NB4 (cell line): ENCODE results near the gene CAPN14.

ENCODE experiments used
- DNase-seq: peaks from one replicate; pipeline ENCODE4 v3.0.0; 2010; ENCODE audit warnings: low read depth
- H3K4me3 ChIP-seq: one replicate; pipeline ENCODE4 v1.5.1; 2011; ENCODE audit warnings: mild to moderate bottlenecking, low read depth, low read length, moderate library complexity
- MYC ChIP-seq: IDR thresholded peaks from 2 replicates; pipeline ENCODE4 v1.6.1; 2011; ENCODE audit warnings: low read depth, low read length
- POLR2A ChIP-seq: IDR thresholded peaks from 2 replicates; pipeline ENCODE4 v1.6.1; 2011; ENCODE audit warnings: mild to moderate bottlenecking; ENCODE audit not compliant: insufficient read length; ENCODE audit errors: extremely low read depth
- TF ChIP-seq, protein P1 (sequence below): IDR thresholded peaks from one replicate; pipeline ENCODE4 v1.5.1; 2012; ENCODE audit warnings: low read depth, low read length
- TF ChIP-seq, protein P2 (sequence below): IDR thresholded peaks from 2 replicates; pipeline ENCODE4 v1.6.1; 2011; ENCODE audit warnings: low read depth, low read length

The CAPN14 gene

DNA sequence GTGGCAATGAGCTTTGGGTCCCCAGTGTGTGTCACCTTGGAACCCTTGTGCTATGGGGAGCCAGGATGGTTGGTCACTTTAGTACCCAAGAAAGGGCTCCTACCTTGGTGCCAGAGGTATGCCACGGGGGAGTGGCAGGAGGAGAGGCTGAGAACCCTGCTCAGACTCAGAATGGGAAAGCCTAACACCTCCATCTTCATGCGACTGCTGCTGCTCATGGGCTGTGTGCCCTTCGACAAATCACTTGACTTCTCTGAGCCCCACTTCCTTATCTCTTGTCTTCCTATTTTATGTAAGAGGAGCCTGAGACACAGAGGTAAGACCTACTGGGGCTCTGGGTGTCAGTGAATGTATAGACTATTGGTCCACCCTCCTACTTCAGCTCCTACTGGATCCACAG lies 41.8 kb upstream of the CAPN14 start:
- TF ChIP-seq, protein P1, sequence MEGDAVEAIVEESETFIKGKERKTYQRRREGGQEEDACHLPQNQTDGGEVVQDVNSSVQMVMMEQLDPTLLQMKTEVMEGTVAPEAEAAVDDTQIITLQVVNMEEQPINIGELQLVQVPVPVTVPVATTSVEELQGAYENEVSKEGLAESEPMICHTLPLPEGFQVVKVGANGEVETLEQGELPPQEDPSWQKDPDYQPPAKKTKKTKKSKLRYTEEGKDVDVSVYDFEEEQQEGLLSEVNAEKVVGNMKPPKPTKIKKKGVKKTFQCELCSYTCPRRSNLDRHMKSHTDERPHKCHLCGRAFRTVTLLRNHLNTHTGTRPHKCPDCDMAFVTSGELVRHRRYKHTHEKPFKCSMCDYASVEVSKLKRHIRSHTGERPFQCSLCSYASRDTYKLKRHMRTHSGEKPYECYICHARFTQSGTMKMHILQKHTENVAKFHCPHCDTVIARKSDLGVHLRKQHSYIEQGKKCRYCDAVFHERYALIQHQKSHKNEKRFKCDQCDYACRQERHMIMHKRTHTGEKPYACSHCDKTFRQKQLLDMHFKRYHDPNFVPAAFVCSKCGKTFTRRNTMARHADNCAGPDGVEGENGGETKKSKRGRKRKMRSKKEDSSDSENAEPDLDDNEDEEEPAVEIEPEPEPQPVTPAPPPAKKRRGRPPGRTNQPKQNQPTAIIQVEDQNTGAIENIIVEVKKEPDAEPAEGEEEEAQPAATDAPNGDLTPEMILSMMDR, result no peak
- no peak for DNase-seq
- no peak overlapping the region for H3K4me3 ChIP-seq

DNA sequence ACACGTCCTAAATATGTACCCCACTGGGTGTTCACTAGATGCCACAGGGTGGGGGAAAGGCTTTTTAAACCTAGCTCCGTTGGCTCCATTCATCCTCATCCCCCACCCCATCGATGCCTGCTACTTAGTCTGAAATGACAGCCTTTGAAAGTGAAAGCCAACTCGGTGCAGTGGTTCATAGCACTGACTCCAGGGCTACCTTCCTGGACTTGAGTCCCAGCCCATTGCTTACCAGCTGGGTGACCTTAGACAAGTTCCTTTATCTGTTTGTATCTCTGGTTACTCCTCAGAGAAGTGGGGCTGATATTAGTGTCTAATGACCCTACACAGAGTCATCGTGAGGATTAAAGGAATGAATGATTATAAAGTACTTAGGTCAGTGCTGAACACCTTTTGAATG lies 41.0 kb upstream of the CAPN14 start:
- no peak for DNase-seq
- no peak overlapping the region for H3K4me3 ChIP-seq
- TF ChIP-seq, protein P1, result no peak
- TF ChIP-seq MYC, result no peak
- TF ChIP-seq, protein P2, sequence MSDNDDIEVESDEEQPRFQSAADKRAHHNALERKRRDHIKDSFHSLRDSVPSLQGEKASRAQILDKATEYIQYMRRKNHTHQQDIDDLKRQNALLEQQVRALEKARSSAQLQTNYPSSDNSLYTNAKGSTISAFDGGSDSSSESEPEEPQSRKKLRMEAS, result no peak
- TF ChIP-seq POLR2A, result no peak

DNA sequence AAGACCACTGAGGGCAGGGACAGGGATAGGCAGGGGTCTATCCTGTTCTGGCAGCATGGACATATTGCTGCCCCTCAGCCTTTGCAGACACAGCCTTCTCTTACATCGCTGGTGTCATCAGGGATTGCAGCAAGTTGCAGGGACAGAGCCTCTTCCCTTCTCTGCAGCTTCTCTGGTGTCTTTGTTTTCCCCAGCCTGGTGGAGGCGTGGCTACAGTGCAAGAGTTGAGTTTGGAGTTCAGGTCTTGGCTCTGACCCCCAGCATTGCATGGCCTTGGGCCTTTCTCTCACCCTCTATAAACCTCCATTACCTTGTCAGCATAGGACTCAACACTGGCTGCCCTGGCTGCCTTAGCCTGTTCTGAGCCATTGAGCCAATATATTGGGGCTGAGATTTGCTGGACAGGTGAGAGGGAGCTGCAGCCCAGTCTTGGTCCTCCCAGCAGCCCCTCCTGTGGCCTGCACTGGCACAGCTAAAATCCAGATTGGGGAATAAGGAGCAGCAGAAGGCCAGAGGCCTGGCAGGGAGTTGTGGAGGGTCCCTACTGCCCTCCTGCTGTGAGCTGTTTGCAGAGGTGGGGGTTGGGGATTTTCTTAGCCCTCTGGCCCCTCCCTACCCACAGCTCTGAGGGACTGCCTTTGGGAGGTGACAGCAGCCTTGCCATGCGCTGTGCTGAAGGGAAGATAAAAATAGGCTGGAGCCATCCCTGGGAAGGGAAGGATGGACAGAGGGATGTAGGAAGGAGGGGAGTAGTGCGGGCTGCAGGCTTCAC lies 39.5 kb upstream of the CAPN14 start:
- H3K4me3 ChIP-seq, result no peak overlapping the region
- TF ChIP-seq MYC, result no peak
- TF ChIP-seq, protein P1, result no peak
- TF ChIP-seq, protein P2, result no peak
- no peak for DNase-seq

DNA sequence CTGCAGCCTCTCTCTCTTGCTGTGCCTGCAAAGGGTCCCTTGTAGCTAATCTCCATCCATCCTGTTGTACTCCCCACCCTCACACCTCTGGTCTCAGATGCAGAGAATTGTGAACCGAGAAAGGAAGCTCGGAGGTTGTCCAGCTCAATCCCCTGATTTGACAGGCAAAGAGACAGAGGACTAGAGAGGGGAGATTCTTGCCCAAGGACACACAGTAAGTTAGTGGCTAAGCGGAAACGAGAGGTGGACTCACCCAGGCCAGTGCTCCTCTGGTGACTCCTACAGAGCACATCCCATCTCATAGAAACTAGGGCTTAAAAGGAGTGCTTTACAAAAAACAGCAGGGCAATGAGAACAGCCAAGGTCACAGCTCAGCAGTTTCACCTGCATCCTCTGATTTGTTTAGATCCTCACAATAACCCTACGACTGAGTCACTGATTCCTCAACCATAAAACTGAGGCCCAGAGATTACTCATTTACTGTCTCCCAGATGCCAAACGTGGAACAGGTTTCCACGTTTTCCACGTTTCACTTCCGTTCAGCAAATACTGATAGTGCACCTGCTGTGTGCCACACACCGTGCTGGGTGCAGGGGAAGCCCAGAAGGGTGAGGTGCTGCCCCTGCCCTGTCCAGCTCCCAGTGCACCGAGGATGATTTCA lies 38.7 kb upstream of the CAPN14 start:
- TF ChIP-seq, protein P2, result no peak
- TF ChIP-seq POLR2A, result no peak
- TF ChIP-seq MYC, result no peak
- TF ChIP-seq, protein P1, result no peak
- DNase-seq, result no peak
- no peak overlapping the region for H3K4me3 ChIP-seq

DNA sequence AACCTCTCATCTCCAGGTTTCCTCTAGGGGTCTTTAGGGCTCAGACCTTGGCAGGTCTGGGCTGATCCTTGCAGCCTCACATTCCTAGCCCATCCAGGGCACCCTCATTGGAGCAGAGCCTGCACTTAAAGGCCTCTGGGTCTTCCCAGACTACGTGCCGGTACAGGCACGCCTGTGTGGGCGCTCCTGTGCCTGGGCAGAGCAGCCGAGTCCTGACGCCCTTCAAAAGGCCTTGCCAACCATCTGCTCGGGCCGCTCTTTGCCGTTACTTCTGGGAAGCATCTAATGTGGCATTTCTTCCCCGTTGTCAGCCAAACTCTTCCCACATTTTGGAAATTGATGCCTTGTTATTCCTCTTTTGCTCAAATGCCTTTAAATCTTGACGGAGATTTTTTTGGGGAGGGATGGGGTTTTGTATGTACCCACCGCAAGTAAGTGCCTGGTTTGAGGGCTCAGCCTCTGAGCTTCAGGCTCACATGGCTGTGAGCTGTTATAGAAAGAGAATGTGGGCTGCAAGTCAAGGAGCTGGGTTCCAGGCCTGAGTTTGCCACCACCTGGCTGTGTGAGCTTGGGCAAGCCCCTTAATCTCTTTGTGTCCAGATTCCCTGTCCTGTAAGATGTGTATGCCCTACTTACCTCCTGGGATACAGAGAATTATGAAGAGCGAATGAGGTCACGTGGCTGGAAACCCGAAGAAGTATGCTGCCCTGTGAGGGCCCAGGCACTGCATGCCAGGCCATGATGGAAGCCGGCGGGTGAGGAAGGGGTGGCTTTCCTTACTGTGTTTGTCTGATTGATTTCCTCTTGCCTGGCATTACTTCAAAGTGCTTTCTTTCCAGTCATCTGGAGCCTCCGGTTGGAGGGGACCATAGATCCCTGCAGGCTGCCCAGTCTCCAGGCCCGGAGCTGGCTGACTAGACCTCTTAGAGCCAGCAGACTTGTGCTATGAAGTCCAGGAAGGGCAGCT lies 37.2 kb upstream of the CAPN14 start:
- no peak for DNase-seq
- no peak overlapping the region for H3K4me3 ChIP-seq
- TF ChIP-seq MYC (no peak), POLR2A (no peak)
- TF ChIP-seq, protein P1, result no peak
- TF ChIP-seq, protein P2, result no peak
